Lower lobe of right lung (tissue), 2 donors: ENCODE data around the gene MCOLN1. TPM values are rescaled to one million over a fixed set of nuclear protein-coding genes. Genes with fewer than 3 reads are reported as not detected.

Experiments
- ATAC-seq, 2 donors: fragments of 200-7000 bp; cut with Tn5 transposase; one replicate each; pipeline ENCODE4 v1.9.1; 2020 to 2022; ENCODE audit warnings: mild to moderate bottlenecking in 2 of 2, moderate library complexity in 2 of 2
- DNase-seq: peaks from one replicate; pipeline ENCODE4 v3.0.0-alpha.2; 2020
- H3K27ac ChIP-seq: fragments of 200-600 bp; one replicate; pipeline ENCODE4 v1.8.0; 2022
- H3K27me3 ChIP-seq: fragments of 200-600 bp; one replicate; pipeline ENCODE4 v1.8.0; 2022; ENCODE audit warnings: low read depth
- H3K36me3 ChIP-seq: fragments of 200-600 bp; one replicate; pipeline ENCODE4 v1.8.0; 2022; ENCODE audit warnings: mild to moderate bottlenecking
- H3K4me1 ChIP-seq: fragments of 200-600 bp; one replicate; pipeline ENCODE4 v1.8.0; 2022
- H3K4me3 ChIP-seq: fragments of 200-600 bp; one replicate; pipeline ENCODE4 v1.8.0; 2022; ENCODE audit warnings: mild to moderate bottlenecking
- H3K9me3 ChIP-seq: fragments of 200-600 bp; one replicate; pipeline ENCODE4 v1.8.0; 2022
- intact Hi-C: fragments of 100-400 bp; cut with DNase I; formaldehyde crosslinking; loops from one replicate; pipeline ENCODE4 v1.11.0; 2022
- total RNA-seq: library from RNA; stranded (reverse); fragmentation: NEBNext Ultra II Directional; extraction: Animal tissue kit (Norgen Biotek cat#: 25700); gene quantifications from one replicate; pipeline ENCODE4 v1.2.1, GENCODE V29; 2021
- TF ChIP-seq, protein P1 (sequence below): fragments of 200-600 bp; IDR thresholded peaks from one replicate; pipeline ENCODE4 v1.8.0; 2022; ENCODE audit warnings: antibody characterized with exemption, mild to moderate bottlenecking
- donor health status: DM: no; HTN: yes; CAD: no; lungs with severe emphysema.

Gene MCOLN1
- total RNA-seq, 1 donor from 2014 or later, result 79.0 TPM

DNA sequence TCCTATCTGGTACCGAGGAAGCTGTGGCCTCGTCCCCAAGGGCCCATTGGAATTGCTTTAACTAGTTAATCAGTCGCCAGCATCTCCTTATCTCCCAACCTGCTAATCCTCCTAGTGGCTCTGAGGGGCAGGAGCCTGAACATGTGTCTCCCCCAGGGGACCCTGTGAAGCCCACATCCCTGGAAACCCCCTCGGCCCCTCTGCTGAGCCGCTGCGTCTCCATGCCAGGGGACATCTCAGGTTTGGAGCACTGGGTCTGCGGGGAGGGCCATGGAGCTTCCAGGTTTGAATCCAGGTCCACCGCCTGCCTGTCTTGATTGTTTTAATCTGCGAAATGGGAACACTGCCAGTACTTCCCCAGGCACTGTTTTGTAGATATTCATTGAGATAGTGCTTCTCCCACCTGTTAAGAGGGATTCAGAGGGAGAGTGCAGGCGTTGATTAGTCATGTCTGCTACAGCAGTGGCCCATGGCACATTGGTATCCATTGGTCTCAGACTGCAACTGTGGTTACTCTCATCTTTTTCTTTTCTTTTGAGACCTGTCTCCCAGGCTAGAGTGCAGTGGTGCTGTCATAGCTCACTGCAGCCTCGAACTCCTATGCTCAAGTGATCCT, 19.5 kb downstream of the MCOLN1 start:
- TF ChIP-seq, protein P1, sequence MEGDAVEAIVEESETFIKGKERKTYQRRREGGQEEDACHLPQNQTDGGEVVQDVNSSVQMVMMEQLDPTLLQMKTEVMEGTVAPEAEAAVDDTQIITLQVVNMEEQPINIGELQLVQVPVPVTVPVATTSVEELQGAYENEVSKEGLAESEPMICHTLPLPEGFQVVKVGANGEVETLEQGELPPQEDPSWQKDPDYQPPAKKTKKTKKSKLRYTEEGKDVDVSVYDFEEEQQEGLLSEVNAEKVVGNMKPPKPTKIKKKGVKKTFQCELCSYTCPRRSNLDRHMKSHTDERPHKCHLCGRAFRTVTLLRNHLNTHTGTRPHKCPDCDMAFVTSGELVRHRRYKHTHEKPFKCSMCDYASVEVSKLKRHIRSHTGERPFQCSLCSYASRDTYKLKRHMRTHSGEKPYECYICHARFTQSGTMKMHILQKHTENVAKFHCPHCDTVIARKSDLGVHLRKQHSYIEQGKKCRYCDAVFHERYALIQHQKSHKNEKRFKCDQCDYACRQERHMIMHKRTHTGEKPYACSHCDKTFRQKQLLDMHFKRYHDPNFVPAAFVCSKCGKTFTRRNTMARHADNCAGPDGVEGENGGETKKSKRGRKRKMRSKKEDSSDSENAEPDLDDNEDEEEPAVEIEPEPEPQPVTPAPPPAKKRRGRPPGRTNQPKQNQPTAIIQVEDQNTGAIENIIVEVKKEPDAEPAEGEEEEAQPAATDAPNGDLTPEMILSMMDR, result no peak
- no peaks in the 10 kb centered on the region for H3K9me3 ChIP-seq
- intact Hi-C loops, result no loop called here
- no peak for DNase-seq
- peaks cover 94% of the 10 kb centered on the region for H3K36me3 ChIP-seq
- no peaks in the 10 kb centered on the region for H3K27me3 ChIP-seq
- H3K27ac ChIP-seq, result no peak overlapping the region
- H3K4me1 ChIP-seq, result peaks cover 12% of the 10 kb centered on the region
- no peak for ATAC-seq
- H3K4me3 ChIP-seq, result peak overlapping the region; percentile 3

DNA sequence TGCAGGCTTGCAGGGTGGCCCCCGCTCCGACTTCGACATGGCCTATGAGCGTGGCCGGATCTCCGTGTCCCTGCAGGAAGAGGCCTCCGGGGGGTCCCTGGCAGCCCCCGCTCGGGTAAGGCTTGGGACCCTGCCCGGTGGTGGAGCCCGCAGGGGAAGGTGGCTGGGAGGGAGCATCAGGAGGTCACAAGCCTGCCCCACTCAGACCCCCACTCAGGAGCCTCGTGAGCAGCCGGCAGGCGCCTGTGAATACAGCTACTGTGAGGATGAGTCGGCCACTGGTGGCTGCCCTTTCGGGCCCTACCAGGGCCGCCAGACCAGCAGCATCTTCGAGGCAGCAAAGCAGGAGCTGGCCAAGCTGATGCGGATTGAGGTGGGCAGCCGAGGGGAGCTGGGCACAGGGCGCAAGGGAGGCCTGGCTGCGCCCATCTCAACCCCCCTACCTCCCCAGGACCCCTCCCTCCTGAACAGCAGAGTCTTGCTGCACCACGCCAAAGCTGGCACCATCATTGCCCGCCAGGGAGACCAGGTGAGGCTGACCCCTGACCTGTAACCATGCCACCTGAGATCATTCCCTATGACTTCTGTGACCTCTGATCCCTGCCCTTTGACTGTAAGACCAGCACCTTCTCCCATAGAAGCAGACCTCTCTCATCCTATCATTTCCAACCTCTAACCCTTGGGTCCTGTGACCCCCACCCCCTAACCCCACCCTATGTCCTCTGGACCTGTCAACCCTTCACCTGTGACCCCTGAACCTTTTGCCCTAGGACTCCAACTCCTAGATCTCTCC, 20.3 kb downstream of the MCOLN1 start:
- Histone ChIP-seq H3K4me3 (no peak overlapping the region), H3K36me3 (peaks cover 85% of the 10 kb centered on the region), H3K9me3 (no peaks in the 10 kb centered on the region), H3K4me1 (peaks cover 9% of the 10 kb centered on the region), H3K27ac (no peak overlapping the region), H3K27me3 (no peaks in the 10 kb centered on the region)
- intact Hi-C loops, result no loop called here
- DNase-seq, result no peak
- TF ChIP-seq, protein P1, result no peak
- no peak for ATAC-seq

DNA sequence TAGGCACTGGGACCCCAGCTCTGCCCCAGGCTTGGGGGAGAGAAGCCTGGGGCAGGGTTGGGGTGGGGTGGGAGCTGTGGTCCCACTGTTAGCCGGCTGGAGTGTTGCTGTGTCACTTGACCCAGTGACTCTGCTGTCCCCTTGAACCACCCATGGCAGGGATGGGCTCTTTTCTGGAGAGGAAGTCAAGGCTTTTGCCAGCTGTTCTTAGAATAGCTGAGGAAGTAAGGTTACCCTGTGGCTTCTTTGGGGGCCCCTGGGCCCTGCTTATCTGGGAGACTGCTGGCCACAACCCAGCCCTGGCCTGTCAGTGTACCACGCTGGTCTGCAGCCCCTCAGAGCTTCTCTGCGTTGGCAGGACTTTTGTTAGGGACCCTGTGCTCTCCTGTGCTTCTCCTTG, 22.2 kb downstream of the MCOLN1 start:
- H3K27ac ChIP-seq, result peak overlapping the region; percentile 50
- ATAC-seq (peak; percentile 65 to 71), DNase-seq (peak; percentile 73)
- intact Hi-C loops, result no loop called here
- peaks cover 67% of the 10 kb centered on the region for H3K36me3 ChIP-seq
- H3K9me3 ChIP-seq, result no peaks in the 10 kb centered on the region
- H3K27me3 ChIP-seq, result no peaks in the 10 kb centered on the region
- TF ChIP-seq, protein P1, result no peak
- H3K4me1 ChIP-seq, result peaks cover 9% of the 10 kb centered on the region
- no peak overlapping the region for H3K4me3 ChIP-seq

DNA sequence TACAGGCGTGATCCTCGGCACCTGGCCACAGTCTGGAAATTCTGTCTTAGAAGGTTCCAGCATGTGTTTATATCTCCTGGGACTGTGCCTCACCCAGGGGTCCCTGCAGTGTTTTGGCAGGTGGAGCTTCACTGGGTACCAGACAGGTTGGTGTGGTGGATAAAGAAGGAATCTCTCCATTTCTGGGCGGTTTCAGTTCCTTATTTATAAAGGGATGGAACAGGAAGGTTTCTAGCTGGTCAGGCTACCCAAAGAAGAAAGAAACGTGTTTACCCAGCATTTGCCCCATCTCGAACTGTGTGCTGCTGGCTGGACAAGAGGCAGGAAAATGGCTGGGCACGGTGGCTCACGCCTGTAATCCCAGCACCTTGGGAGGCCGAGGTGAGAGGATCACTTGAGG, 22.9 kb downstream of the MCOLN1 start:
- Histone ChIP-seq H3K27me3 (no peaks in the 10 kb centered on the region), H3K9me3 (no peaks in the 10 kb centered on the region), H3K4me1 (peaks cover 9% of the 10 kb centered on the region), H3K27ac (peak overlapping the region; percentile 50), H3K36me3 (peaks cover 67% of the 10 kb centered on the region), H3K4me3 (no peak overlapping the region)
- ATAC-seq (peak in 1 of 2 donors; percentile 4), DNase-seq (no peak)
- TF ChIP-seq, protein P1, result no peak
- intact Hi-C loops, result no loop called here

DNA sequence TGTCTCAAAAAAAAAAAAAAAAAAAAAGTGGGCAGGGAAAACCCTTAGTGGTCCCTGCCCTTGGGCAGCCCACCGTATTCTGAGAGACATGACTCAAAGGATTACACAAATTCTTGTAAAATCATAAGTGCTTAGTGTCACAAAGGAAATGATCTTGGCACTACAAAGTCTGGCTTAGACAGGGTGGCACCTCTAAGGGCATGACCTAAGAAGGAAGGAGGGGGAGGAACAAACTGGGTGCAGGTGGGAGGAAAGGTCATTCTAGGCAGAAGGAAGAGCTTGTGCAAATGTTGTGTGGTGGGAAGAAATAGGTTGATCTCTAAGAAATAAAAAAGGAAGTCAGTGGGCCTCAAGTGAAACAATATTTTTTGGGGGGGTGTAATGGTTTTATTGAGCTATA, 23.5 kb downstream of the MCOLN1 start:
- DNase-seq (peak; percentile 45), ATAC-seq (peak; percentile 45 to 58)
- TF ChIP-seq, protein P1, result no peak
- peaks cover 67% of the 10 kb centered on the region for H3K36me3 ChIP-seq
- intact Hi-C loops, result no loop called here
- H3K4me1 ChIP-seq, result peaks cover 9% of the 10 kb centered on the region
- H3K9me3 ChIP-seq, result no peaks in the 10 kb centered on the region
- peak overlapping the region; percentile 21 for H3K27ac ChIP-seq
- no peaks in the 10 kb centered on the region for H3K27me3 ChIP-seq
- H3K4me3 ChIP-seq, result no peak overlapping the region
